GM23248 (cell line): ENCODE results near the gene CCDC32.

Experiments
- EZH2 ChIP-seq: fragments of 200-600 bp; sonication (generic); IDR thresholded peaks from 2 replicates; pipeline ENCODE4 v1.6.1; 2018; ENCODE audit warnings: antibody characterized with exemption, mild to moderate bottlenecking; ENCODE audit not compliant: insufficient read depth, poor library complexity, severe bottlenecking
- EZH2phosphoT487 ChIP-seq: fragments of 200-600 bp; sonication (generic); IDR thresholded peaks from 2 replicates; pipeline ENCODE4 v1.6.1; 2018; ENCODE audit warnings: antibody characterized with exemption, moderate library complexity, mild to moderate bottlenecking, low read depth; ENCODE audit not compliant: insufficient read depth

GRCh38 chr15:40593165-40593564 lies 28.3 kb upstream of the CCDC32 start:
- no peak for TF ChIP-seq EZH2
- no peak for TF ChIP-seq EZH2phosphoT487
